A673 (cell line): ENCODE results near the gene CARD11.

Source experiments
- CTCF ChIP-seq: fragments of 300-800, 200-600 bp; sonication (generic); conservative IDR thresholded peaks from 2 replicates; pipeline ENCODE4 v1.5.1; 2017; ENCODE audit warnings: low read depth, mild to moderate bottlenecking, antibody characterized with exemption, low read length, moderate library complexity, mixed read lengths
- EZH2 ChIP-seq: fragments of 200-600 bp; sonication (generic); IDR thresholded peaks from 2 replicates; pipeline ENCODE4 v1.6.1; 2017; ENCODE audit warnings: borderline replicate concordance, low read depth, mild to moderate bottlenecking, mixed read lengths, antibody characterized with exemption, low read length; ENCODE audit not compliant: poor library complexity, severe bottlenecking

GRCh38 chr7:2926120-2926895 is 117.4 kb downstream of the CARD11 start:
- TF ChIP-seq CTCF (no peak), EZH2 (no peak)
